GM12872 (cell line): Measurements from ENCODE around the gene CTNNA3.

ENCODE experiments used
- TF ChIP-seq, protein P1 (sequence below): IDR thresholded peaks from 3 replicates; pipeline ENCODE4 v1.5.1; 2011; ENCODE audit warnings: low read depth, mild to moderate bottlenecking, low read length, moderate library complexity; ENCODE audit not compliant: insufficient read depth

CTNNA3 gene

DNA sequence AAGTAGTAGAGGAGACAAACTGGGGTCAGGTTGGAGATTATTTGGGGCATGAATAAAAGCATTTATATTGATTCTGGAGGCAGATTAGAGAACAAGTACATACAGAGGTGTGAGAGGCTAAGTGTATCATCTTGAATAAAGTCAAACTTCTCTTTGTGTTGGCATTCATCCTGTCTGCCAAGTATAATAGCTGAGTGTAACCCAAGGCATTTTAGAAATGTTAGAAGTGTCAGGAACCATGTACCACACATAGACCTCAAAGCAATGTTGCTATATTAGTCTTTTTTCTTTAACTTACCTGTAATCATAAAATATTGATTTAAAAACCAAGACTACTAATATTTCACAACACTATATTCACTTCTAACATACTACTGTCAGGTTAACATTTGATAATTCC, 826.4 kb downstream of the CTNNA3 start:
- TF ChIP-seq, protein P1, sequence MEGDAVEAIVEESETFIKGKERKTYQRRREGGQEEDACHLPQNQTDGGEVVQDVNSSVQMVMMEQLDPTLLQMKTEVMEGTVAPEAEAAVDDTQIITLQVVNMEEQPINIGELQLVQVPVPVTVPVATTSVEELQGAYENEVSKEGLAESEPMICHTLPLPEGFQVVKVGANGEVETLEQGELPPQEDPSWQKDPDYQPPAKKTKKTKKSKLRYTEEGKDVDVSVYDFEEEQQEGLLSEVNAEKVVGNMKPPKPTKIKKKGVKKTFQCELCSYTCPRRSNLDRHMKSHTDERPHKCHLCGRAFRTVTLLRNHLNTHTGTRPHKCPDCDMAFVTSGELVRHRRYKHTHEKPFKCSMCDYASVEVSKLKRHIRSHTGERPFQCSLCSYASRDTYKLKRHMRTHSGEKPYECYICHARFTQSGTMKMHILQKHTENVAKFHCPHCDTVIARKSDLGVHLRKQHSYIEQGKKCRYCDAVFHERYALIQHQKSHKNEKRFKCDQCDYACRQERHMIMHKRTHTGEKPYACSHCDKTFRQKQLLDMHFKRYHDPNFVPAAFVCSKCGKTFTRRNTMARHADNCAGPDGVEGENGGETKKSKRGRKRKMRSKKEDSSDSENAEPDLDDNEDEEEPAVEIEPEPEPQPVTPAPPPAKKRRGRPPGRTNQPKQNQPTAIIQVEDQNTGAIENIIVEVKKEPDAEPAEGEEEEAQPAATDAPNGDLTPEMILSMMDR = no peak

DNA sequence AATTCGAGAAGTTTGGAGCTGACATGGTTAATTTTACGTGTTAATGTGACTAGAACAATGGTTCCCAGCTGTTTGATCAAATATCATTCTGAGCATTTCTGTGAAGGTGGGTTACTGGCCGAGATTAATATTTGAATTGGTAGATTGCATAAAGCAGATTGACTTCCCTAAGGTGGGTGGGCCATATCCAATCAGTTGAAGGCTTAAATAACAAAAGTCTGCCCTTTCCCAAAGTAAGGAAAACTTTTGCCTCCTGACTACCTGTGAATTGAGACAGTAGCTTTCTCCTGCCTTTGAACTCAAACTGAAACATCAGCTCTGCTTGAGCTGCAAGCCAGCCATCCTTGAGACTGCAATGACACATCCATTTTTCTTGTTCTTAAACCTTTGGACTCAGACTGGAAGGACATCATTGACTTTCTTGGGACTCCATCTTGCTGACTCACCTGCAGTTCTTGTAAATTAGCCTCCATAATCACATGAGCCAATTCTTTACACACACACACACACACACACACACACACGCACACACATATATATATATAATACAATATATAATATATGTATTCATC, 833.2 kb downstream of the CTNNA3 start:
- TF ChIP-seq, protein P1 = no peak

DNA sequence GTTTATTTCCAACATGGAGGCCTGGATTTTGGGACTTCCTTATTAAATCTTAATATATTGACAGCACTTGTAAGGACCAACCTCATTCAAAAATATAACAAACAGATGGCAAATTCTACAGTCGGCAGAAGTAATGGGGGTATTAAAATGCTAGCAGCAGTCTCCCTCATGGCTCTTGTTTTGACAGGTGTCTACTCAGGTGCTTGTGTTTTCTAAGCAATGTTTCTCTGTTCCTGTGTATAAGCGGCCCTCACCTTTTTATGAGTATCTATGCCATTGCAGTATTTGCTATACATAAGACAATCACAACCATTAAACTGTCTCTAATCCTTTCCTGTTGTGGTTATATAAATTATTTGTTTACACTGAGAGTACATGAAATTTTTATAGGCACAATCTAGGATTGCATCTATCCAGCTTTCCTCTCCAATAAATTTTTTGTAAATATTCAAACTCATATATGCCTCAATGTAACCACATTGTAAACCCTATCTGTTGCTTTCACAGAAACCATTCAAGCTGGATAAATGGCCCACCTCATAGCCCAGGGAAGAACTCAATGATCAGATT, 835.5 kb downstream of the CTNNA3 start:
- TF ChIP-seq, protein P1 = no peak

DNA sequence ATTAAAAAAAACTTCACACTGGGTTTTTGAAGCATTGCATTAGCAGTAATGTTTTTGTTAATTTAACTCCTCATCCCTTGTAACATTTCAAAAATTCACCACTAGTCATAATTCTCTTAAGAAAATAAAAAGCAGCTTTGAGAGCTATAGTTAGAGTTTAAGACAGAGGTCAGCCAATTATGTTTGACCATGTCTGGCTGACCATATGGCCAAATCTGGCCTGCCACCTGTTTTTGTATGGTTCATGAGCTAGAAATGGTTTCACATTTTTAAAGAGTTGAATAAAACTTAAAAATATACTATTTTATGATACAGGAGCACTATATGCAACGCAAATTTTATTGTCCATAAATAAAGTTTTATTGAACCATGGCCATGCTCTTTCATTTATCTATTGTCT, 843.2 kb downstream of the CTNNA3 start:
- TF ChIP-seq, protein P1 = no peak

DNA sequence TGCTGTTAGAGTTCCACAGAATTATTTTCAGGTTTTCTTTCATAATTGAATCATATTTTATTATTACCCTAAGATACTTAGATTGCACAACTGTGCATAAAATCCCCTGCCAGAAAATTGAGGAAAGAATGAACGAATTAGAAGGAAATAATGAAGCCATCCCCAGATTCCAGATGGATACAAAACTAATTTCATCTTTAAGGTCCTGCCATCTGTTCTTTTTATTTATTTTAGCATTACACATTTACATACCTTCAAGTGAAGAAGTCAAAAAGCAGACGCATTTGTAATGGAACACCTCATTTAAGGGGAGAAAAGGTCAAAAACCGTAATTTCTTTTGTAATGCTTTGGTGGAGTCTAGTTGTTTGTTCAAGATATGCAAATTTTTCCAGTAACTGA, 847.1 kb downstream of the CTNNA3 start:
- TF ChIP-seq, protein P1 = no peak

DNA sequence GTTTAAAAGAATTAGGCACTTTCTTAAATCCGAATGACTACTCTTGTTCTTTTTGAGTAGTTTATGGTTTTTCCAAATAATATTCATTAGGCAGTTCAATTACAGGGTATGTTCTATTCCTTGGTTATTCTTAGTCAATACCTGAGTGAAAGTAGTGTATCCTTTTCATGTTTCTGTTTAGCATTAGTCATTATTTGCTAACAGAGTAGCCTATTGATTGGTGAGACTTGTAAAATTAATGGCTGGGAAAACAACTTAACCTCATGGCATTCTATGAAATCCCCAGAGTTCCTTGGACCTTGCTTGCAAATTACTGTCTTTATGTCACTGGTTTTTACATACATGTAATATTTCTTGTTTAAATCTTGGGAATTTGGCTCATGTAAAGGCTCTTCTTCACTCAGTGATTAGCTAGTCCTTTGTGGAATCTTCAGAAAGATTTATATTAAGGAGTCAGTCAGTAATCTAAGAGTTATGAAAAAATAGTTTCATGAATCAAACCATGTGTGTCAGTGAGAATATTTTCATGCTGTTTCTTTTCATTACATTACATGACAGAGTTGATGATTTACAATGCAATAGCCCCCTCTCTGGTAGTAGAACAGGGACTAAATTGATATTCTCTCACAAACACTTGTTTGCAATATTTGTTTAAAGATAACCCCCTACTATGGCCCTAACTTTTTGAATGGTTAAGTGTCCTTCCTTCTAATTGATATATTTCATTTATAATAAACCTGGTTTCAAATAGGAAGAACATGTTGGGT, 851.6 kb downstream of the CTNNA3 start:
- TF ChIP-seq, protein P1 = no peak

DNA sequence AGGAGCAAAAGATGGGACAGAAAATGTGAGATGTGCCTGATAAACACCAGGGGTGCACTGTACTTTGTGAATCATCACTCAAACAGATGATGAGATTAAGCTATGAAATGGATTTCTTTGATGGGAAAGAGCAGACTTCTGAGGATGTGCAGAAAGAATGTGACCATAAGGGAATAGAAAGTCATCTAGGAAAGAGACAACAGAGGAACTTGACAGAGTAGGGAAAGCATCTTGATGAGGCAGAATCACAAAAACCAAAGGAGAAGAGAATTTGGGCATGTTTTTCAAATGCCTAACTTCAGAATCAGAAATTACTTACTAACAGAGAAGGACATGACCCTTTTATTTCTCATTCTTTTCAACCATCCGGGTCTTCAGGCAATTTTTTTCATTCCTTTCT, 852.6 kb downstream of the CTNNA3 start:
- TF ChIP-seq, protein P1 = no peak
